HG03521 (cell line): ENCODE data around the gene TNK2.
A peak's percentile ranks its signal among the peaks of the same experiment; 100 is the strongest.
"Not testable (repeated sequence)": the region's sequence is repeated elsewhere in the genome, so short reads cannot be mapped to it uniquely, and the experiment has no call there.

Source experiments
- ATAC-seq: cut with Tn5 transposase; IDR thresholded peaks from one replicate; pipeline ENCODE4 v1.9.1; 2021; ENCODE audit warnings: mild to moderate bottlenecking, moderate library complexity; ENCODE audit not compliant: unreplicated experiment

The TNK2 gene

DNA sequence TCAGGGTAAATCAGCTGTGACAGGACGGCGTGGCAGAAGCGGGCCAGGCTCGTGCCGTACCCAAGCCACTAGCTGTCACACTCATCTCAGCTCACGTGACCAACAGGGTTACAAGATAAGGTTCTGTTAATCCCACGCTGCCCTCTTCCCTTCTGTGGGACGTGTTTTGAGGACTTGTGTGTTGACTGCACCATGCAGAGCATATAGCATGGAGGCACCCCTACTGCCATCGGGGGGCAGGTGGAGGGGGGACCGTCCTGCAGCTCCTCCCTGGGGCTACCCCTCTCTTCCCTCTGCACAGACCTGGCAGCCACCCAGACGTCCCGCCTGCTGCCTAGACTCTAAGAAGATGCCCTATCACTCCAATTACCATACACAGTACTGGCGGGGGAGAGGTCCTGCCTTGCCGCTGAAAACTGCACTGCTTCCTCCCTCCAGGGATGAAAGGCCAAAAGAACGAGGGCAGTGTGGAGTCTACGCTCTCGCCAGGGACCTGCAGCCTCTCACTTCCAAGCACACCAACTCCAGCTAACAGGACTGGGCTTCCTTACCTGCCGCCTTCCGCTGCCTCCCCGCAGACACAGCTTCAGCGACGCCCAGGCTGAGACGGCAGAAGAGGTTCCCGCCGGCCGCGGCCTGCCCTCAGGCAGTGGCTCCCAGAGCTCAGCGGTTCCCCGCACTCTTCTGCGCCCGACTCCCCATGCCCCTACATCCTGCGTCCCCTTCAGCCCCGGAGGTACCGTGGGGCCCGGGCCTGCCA, at the start of gene TNK2:
TSS of gene TNK2 (minus strand) at position 618 of the 760 bp plus-strand sequence. CDS start 19,963 bp downstream, outside the sequence.
- peak; percentile 6 for ATAC-seq

GRCh38 chr3:195956577-195956976, 48.2 kb upstream of the TNK2 start:
- no peak for ATAC-seq

DNA sequence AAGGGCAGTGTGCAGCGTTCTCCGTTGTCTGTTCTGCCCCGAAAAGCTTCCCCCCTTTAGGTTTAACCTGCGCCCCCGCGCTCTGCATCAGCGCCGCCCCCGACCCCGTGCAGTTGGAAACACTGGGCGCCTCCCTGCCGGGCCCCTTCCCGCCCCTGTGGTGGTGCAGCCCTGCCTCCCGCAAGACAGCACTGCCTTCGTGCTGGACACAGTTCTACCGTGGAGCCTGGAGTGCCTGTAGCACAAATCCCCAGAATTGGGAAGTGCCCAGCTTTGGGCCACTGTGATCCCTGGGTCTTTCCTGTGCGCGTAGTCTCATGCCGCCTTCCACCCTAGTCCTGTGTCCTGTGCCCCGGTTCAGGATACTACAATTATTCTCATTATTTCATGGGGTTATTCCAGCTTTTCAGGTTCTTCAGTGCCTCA, 47.1 kb upstream of the TNK2 start:
- ATAC-seq: not testable (repeated sequence)

GRCh38 chr3:195954752-195955119, 46.4 kb upstream of the TNK2 start:
- ATAC-seq: peak; percentile 40

- ATAC-seq: peak; percentile 98
Observed at GRCh38 chr3:195954052-195954751, 45.9 kb upstream of the TNK2 start.

GRCh38 chr3:195952590-195952989, 44.2 kb upstream of the TNK2 start:
- not testable (repeated sequence) for ATAC-seq

- ATAC-seq: not testable (repeated sequence)
Observed at GRCh38 chr3:195951443-195952177, 43.3 kb upstream of the TNK2 start.

DNA sequence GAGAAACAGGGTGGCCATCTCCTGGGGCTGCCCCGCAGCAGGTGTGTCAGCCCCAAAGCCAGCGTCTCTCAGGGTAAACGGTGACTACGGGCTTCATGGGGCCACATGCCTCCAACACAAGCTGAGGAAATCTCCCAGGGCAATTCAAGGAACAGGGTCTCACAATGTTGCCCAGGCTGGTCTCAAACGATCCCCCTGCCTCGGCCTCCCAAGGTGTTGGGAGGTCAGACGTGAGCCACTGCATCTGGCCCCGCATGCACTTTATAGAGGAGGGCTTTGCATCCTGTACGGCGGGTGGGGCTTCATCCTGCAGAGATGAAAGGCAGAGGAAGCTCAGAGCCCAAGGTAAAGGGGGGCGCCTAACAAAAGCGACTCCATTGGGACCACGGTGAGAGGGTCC, 42.4 kb upstream of the TNK2 start:
- not testable (repeated sequence) for ATAC-seq

DNA sequence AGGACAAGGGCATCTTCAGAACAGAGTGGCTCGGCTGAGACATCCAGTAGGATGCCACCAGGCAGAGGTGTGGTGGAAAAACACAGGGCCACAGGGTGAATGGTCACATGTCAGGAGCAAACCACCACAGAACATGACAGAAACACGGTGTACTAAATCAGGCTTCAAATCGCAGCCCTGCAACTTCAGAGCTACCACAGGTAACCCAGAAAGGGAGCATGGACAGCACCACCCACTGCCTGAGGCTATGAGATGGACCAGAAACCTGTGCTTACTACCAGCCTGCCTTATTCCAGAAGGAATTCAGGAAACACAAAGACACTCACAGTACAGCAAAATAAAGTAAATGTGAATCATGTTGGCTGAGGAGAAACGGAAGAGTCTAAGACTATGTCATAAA, 41.8 kb upstream of the TNK2 start:
- not testable (repeated sequence) for ATAC-seq

- not testable (repeated sequence) for ATAC-seq
Observed at GRCh38 chr3:195946910-195947699, 38.8 kb upstream of the TNK2 start.

DNA sequence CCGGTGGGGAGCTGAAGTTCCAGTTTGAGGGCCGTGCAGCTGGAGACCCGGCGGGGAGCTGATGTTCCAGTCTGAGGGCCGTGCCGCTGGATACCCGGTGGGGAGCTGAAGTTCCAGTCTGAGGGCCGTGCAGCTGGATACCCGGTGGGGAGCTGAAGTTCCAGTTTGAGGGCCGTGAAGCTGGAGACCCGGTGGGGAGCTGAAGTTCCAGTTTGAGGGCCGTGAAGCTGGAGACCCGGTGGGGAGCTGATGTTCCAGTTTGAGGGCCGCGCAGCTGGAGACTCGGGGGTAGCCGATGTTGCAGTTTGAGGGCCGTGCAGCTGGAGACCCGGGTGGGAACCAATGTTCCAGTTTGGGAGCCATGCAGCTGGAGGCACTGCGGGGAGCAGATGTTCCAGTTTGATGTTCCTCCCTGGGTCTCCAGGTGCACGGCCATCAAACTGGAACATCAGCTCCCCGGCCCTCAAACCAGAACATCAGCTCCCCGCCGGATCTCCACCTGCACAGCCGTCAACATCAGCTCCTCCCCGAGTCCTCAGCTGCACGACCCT, 33.0 kb upstream of the TNK2 start:
- not testable (repeated sequence) for ATAC-seq

DNA sequence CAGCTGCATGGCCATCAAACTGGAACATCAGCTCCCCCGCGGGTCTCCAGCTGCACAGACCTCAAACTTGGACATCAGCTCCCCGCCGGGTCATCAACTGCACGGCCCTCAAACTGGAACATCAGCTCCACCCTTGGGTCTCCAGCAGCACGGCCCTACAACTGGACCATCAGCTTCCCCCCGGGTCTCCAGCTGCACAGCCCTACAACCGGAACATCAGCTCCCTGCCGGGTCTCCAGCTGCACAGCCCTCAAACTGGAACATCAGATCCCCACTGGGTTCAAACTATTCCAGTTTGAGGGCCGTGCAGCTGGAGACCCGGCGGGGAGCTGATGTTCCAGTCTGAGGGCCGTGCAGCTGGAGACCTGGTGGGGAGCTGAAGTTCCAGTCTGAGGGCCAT, 32.5 kb upstream of the TNK2 start:
- ATAC-seq: not testable (repeated sequence)

- ATAC-seq: not testable (repeated sequence)
Observed at GRCh38 chr3:195939526-195940470, 31.4 kb upstream of the TNK2 start.

DNA sequence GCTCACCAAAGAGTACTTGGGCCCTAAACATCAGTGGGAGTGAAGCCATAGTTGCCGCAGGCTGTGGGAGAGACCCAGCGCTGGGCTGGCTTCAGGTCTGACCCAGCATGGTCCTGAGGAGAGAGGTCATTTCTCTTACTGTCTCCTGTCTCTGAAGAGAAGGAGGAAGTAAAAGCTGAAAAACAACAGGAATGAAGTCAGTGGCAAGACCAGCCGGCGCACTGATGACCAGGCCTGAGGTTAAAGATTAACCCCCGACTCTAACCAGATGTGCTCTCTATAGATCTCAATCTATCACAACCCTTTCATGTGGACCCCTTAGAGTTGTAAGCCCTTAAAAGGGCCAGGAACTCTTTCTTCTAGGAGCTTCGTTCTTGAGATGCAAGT, 24.7 kb upstream of the TNK2 start:
- ATAC-seq: not testable (repeated sequence)

DNA sequence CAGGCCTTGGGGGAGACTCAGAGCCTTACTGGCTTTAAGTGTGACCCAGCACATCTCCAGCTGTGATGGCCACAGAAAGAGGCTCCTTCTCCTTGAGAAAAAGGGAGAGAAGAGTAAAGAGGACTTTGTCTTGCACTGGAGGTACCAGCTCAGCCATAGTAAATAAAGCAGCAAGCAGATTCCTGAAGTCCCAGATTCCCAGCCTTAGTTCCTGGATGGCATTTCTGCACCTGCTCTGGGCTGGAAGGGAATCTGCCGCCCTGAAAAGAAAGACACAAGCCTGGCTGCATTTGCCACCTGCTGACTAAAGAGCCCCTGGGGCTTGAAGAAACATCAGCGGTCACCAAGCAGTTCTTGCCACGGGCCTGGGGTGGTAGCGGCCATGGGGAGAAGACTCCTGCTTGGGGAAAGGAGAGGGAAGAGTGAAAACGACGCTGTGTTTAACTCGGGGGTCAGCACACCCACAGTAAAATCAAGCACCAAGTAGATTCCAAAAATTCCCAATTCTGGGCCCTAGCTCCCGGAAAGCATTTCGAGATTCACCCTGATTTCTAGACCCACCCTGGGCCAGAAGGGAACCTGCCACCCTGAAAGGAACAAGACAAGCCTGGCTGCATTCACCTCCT, 24.2 kb upstream of the TNK2 start:
- no peak for ATAC-seq

- ATAC-seq: no peak
Observed at GRCh38 chr3:195931582-195932273, 23.4 kb upstream of the TNK2 start.

DNA sequence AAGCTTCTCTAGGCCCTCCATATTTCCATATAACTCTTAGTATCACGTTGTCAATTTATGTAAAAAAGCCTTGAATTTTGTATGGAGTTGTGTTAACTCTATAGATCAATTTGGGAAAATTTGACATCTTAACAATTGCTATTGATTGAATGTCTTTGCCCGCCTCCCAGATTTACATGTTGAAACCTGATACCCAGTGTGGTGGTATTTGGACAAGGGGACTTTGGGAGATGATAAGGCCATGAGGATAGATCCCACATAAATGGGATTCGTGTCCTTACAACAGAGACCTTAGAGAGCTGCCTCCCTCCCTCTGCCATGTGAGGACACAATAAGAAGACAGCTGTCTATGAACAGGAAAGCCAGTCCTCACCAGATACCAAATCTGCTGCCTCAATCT, 21.1 kb upstream of the TNK2 start:
- no peak for ATAC-seq

- ATAC-seq: no peak
Observed at GRCh38 chr3:195921334-195921791, 13.0 kb upstream of the TNK2 start.
